Measurements from ENCODE around the gene RAMP2. TPM values are rescaled to one million over a fixed set of nuclear protein-coding genes. Genes with fewer than 3 reads are reported as not detected.

The RAMP2 gene, protein sequence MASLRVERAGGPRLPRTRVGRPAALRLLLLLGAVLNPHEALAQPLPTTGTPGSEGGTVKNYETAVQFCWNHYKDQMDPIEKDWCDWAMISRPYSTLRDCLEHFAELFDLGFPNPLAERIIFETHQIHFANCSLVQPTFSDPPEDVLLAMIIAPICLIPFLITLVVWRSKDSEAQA
- total RNA-seq = 34.9 TPM

GRCh38 chr17:42760652-42761581 is at the start of gene RAMP2:
Gene RAMP2 (plus strand): TSS chr17:42761227. CDS start chr17:42761262, 35 bp downstream.

DNA sequence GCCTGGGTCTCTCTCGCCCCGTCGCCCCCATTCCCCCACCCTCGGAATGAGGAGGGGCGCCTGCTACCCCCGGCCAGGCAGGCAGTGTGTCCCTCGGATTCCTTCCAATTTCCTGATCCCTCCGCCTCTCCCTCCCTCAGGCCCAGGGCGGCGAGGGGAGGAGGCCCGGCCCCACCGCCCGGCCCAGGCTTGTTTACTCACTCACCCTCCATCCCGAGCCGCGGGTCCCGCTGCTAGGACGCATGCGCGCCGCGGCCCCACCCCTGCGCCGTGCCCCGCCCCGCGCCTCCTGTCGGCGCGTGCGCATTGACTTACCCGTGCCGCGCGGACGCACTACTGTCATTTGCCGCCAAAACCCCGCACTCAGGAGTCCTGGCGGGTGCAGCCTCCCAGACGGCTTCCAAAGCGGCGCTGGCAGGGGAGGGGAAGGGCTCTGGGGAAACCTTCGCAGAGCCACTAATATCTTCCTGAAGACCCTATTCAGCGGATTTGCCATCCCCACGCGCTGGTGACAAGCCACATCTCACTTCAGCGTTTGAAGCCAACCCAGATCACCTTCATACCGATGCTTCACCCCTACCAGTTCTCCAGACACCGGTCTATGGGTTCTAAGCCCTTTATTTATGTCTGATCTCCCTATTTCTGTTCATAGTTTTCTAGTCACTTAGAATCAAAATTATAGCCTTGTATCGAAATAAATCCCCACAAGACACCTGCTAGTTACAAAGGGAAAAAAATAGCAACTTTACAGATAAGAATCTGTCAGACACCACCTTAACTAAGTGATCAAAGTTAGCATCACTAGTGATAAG is 16.0 kb upstream of the RAMP2 start, which contains the start of gene EZH1:
Gene EZH1, minus strand, starts transcription at position 235 of the 812 bp plus-strand sequence. CDS start 16,099 bp downstream, outside the sequence.

DNA sequence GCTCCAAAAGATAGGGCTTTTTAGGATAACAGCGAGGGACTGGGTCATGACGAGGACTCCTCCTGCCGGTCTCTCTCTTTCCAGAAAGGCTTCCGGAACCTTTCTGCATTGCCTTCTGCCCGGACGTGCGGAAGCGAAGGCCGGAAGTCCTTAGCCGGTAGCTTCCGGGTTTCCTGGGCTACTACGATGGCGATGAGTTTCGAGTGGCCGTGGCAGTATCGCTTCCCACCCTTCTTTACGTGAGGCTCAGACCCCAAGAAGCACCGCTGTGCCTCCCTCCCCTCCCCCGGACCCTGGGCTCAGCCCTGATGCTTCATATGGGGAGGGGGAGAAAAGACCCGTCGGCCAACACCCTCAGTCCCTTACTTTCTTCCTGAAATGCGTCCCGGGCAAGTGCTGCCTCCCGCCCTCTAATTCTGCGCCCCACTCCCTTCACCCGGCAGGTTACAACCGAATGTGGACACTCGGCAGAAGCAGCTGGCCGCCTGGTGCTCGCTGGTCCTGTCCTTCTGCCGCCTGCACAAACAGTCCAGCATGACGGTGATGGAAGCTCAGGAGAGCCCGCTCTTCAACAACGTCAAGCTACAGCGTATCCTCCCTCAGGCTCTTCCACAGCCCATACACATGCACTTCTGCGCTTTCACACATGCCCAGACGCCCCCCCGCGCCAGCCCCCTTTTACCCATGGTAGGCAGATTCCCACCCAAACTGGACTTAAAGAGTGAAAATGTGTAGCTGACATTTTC is 12.4 kb downstream of the RAMP2 start, which contains the start of gene VPS25:
Gene VPS25, plus strand, starts transcription at position 160 of the 746 bp plus-strand sequence. Its CDS starts 27 bp downstream, at position 187.

DNA sequence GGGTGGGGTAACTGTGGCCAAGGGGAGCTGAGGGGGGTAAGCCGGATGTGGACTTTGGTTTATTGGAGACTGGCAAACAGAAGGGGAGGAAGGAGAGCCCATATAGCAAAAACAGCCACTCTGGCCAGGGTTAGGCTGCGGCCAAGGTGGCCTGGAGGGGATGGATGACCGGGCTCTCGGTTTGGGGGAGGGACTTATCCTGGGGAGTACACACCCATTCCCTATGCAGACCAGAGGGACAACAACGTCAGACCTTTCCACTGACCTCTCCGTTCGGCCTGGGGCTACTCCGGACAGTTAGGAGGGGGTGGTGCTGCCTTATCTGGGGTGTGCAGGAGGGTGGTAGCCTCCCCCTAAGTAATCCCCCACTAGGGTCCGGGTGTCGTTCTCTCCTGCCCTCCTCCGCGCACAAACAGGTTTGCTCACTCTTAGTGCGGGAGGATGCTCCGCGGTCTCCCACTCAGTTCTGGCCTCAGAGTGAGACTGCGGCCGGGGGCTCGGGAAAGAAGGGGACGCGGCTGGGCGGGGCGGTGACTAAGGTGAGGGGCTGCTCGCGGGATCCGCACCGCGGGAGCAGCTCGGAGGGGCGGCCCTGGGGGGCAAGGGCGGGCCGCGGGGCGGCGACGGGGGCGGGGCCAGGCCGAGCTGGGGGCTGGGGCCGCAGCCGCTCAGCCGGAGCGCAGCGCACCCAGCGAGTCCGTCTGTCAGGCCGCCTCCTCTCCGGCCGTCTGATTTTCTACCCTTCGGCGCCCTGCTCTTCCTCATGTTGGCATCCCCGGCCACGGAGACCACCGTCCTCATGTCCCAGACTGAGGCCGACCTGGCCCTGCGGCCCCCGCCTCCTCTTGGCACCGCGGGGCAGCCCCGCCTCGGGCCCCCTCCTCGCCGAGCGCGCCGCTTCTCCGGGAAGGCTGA is 19.2 kb downstream of the RAMP2 start, which contains the start of gene WNK4:
Gene WNK4, plus strand, starts transcription at position 675 of the 915 bp plus-strand sequence. Its CDS starts 89 bp downstream, at position 764.

DNA sequence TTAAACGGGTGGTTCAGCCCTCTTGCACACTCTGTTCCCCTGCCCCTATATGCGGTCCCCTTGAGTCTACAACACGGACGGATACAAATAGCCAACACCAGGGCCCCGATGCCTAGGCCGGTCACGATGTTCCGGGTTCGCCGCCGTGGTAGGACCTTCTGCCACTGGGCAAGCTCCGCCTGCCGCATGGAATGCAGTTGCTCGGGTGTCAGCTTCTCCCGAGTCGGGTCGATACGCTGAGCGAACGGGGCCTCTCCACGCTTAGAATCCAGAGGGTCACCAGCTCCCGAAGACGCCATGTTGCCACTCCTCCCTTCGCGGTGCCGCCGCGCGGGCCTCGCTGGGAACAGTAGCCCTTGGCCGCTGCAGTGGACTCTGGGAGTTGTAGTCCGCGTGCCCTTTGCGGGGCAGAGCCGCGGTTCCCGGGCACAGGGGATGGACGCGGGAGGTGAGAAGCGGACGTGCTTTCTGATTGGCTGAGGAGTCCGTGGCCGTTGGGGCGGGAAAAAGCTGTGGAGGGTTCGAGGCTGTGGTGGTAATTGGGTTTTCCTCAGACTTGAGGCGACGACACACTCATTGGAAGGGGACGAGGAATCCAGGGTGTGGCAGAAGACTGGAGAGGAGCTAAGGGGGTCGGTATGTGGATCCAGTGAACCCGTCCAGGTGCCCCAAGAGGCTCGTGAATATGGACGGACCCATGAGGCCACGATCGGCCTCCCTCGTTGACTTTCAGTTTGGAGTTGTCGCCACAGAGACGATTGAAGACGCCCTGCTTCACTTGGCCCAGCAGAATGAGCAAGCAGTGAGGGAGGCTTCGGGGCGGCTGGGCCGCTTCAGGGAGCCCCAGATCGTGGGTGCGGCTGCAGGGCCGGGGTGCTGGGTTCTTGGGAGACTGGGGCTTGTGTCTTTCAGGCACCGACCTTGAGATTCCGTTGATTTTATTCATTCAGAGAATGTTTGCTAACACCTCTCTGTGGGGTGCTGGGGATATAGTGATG is 37.7 kb downstream of the RAMP2 start, which contains the start of the genes CNTD1 and COA3:
Gene CNTD1, plus strand, starts transcription at position 479 of the 998 bp plus-strand sequence. Its CDS starts 207 bp downstream, at position 686.
Gene COA3, minus strand, starts transcription at position 322 of the 998 bp plus-strand sequence. Its CDS starts 23 bp downstream, at position 299.

Small RNA genes lying within 50 kb of the gene (small RNA-seq; reads per million reads assigned to genes)
- gene HMGN2P15 (ENCODE audit: low replicate concordance) = not detected

Other genes starting within 250 kb of the RAMP2 start
- 33.8 TPM for gene NAGLU, start 225.0 kb upstream of the RAMP2 start, total RNA-seq
- gene HSD17B1, start 208.3 kb upstream of the RAMP2 start, total RNA-seq = 2.3 TPM
- gene COASY, start 199.1 kb upstream of the RAMP2 start, total RNA-seq = 31.4 TPM
- 29.0 TPM for gene MLX, start 194.1 kb upstream of the RAMP2 start, total RNA-seq
- 3.2 TPM for gene PSMC3IP, start 183.5 kb upstream of the RAMP2 start, total RNA-seq
- gene RETREG3, start 151.9 kb upstream of the RAMP2 start, total RNA-seq = 65.3 TPM
- 21.4 TPM for gene TUBG1, start 151.5 kb upstream of the RAMP2 start, total RNA-seq
- gene TUBG2, start 101.9 kb upstream of the RAMP2 start, total RNA-seq = 25.5 TPM
- 34.7 TPM for gene PLEKHH3, start 84.2 kb upstream of the RAMP2 start, total RNA-seq
- 2.2 TPM for gene CCR10, start 79.4 kb upstream of the RAMP2 start, total RNA-seq
- gene CNTNAP1, start 78.7 kb upstream of the RAMP2 start, total RNA-seq = 13.6 TPM
- 32.3 TPM for gene EZH1, start 16.2 kb upstream of the RAMP2 start, total RNA-seq
- gene VPS25, start 12.2 kb downstream of the RAMP2 start, total RNA-seq = 65.6 TPM
- 11.4 TPM for gene WNK4, start 19.4 kb downstream of the RAMP2 start, total RNA-seq
- 108 TPM for gene COA3, start 37.5 kb downstream of the RAMP2 start, total RNA-seq
- gene CNTD1, start 37.6 kb downstream of the RAMP2 start, total RNA-seq = 0.18 TPM
- 126 TPM for gene BECN1, start 63.1 kb downstream of the RAMP2 start, total RNA-seq
- 36.5 TPM for gene PSME3, start 72.2 kb downstream of the RAMP2 start, total RNA-seq
- gene AOC2, start 83.4 kb downstream of the RAMP2 start, total RNA-seq = 1.6 TPM
- 9.6 TPM for gene AOC3, start 90.0 kb downstream of the RAMP2 start, total RNA-seq
- gene G6PC1, start 139.6 kb downstream of the RAMP2 start, total RNA-seq = 6.0 TPM
- 30.5 TPM for gene AARSD1, start 203.2 kb downstream of the RAMP2 start, total RNA-seq
- gene PTGES3L, start 218.9 kb downstream of the RAMP2 start, total RNA-seq = 5.8 TPM
- gene RUNDC1, start 219.3 kb downstream of the RAMP2 start, total RNA-seq = 11.7 TPM
- 1,573 TPM for gene RPL27, start 237.2 kb downstream of the RAMP2 start, total RNA-seq
- gene IFI35, start 245.6 kb downstream of the RAMP2 start, total RNA-seq = 9.8 TPM

Measured in metanephros (tissue), 2 donors.